Right renal cortex interstitium (tissue), 3 donors: ENCODE results near the gene NTM. TPM values are rescaled to one million over a fixed set of nuclear protein-coding genes. Genes with fewer than 3 reads are reported as not detected.
A peak's percentile ranks its signal among the peaks of the same experiment; 100 is the strongest.

ENCODE experiments used
- DNase-seq, 3 donors: peaks; one replicate each; pipeline ENCODE4 v3.0.0-alpha.2; 2013; ENCODE audit warnings: low read depth in 3 of 3, low spot score in 2 of 3
- polyA plus RNA-seq, 3 donors: library from polyadenylated mRNA; unstranded; fragments of 120-200 nt; gene quantifications; one replicate each; pipeline ENCODE4 v1.2.1, GENCODE V29; 2013; ENCODE audit not compliant: insufficient read length in 3 of 3

The NTM gene
- polyA plus RNA-seq, 3 donors, result 30.5 to 43.6 (median 35.7) TPM

DNA sequence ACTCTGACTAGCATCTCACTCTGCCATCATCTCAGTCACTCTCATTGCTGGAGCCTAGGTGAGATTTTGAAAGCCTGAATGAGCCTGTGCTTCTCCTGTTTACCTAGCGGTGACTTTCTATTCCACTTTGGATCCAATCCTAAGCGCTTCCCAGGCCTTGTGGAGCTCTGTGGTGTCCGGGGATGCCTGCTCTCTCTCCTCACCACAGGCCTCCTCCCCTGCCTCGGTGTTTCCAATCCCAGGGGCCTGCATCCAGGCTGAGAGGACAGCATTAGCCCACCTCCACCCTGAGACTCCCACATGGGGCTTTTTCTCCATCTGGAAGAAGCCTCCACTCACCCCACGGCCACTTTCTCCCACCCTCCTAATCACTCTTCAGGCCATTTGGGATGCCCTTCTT lies 380.3 kb downstream of the NTM start:
- no peak for DNase-seq

DNA sequence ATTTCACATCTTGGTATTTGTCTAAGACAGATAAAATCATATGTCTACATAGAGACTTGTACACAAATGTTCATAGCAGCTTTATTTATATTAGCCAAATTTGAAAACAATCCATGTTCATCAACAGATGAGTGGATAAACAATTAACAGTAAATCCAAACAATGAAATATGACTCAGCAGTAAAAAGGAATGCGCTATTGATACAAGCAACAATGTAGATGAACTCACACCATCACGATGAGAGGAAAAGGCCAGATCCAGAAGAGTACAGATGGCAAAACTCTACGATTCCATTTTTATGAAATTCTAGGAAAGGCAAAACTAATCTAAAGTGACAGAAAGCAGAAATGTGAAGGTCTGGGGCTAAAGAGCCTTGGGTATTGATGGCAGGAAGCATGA lies 384.3 kb downstream of the NTM start:
- no peak for DNase-seq

DNA sequence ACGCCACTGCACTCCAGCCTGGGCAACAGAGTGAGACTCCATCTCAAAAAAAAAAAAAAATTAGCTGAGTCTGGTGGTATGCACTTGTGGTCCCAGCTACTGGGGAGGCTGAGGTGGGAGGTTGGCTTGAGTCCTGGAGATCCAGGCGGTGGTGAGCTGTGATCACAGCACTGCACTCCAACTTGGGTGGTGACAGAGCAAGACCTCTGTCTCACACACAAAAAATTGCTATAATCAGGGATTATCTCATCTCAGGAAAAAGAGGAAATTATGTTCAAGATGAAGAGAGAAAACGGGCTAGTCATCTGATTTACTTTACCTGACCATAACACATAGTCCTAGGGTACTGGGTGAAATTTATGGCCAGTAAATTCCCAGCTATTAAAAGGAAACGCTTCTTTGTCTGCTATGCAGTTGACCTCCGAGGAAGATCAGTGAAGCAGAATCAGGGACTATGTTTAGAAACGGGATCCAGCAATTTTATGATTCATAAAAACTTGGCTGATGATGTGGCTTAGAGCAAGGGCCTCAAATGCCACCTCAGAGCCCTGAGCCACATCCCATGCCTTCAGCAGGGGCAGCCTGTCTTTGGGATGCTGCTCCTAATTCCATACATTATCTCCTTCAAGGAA lies 386.2 kb downstream of the NTM start:
- DNase-seq, result no peak

DNA sequence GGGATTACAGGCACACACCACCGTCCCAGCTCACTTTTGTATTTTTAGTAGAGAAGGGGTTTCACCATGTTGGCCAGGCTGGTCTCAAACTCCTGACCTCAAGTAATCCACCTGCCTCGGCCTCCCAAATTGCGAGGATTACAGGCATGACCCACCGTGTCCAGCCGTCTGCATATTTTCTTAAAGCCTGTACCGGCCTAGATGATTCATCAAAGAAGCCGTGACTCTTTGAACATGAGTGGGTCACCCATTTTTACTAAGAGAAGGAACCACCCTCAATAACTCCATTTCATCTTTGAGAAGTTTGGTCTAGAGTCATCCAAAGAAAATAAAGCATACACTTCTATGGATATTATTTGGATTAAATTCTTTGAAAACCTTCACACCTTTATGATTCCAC lies 388.3 kb downstream of the NTM start:
- no peak for DNase-seq

DNA sequence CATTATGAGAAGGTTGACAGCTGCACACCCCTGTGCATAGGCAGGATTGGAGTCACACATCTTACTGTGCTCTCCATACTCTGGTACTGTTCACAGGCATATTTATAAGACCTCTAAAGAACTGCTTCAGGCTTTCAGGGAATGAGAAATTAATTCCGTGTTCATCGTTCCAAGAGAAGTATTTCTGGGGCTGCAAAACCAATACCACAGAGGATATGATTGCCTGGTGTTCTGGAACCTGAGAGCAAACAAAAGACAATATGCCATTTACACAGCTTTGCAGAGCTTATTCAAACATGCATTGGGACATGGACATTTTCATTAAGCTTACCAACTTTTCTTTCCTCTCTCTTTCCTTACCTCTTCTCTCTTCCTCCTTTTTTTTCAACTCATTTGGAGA lies 388.7 kb downstream of the NTM start:
- no peak for DNase-seq

DNA sequence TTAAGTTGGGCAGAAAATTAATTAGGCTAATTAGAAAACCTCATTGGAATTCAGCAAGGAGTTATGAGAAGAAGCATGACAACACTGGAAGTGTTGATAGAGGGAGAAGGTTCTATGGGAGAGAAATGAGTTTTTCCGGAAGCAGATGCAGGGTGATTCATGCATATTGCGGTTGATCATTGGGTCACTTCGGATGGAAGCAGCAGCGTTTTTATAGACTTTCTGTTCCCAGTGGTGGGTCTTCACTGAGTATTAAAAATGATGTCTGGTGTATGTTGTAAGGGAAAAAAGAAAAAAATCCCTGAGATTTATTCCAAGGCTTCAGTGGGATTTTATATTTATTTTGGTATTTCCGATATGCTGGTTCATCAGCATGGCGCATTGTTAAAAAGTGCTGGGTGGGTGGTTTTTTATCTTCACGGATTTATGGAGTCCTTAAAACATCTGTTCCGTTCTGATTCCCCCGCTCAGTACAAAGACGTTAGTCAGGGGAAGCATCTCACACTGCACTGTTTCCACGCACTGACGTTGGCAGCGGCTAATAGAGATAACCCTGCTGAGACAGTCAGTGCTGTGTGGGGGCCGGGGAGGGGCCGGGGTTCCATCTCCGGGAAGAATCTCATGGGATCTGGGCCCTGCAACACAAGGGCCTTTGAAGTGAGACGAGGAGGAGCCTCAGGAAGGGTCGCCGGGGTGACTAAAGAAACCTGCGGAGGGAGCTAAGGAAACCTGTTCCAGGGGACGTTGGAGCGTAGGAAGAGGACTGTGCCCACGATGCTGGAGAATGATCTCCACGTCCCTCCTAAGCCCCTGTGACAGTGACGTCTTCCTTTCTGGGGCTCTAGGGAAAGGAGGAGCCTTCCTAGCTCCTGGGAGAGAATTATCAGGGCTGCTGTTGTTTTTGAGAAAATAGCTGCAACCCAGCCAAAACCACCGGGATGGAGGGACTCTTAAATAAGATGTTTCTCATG lies 390.0 kb downstream of the NTM start:
- peak in 2 of 3 donors; percentile 18 to 29 for DNase-seq

DNA sequence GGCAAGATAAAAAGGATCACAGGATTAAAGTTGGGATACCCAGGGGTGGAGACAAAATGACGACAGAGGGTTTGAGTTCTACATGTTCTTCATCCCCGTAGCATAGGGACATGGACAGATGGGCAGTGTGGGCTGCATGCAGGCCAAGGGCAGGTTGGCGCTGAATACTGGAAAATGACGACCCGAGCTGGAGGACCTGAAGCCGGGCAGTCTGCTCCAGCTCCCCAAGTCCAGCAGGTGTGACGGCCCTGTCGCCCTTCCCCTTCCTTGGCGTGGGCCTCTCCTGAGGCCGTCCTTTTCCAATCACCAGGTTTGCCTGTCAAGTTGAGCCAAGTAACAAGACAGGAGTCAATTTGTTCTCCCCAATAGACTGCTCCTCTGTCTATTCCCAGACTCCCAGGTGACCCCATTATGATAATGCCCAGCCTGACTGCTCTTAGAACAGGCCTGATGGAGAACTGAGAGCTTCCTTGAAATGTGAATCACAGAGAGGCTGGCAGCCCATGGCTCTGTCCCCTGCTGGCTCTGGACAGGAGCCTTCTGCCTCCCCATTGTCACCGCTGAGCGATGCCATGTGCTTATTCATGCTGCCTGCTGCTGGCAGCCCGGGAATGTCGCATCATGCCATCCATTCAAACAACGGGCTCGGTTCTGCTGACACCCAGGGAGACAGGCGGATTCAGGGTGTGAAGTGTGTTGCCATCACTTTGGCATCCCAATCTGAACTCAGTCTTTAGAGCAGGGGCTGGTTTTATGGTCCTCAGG lies 392.1 kb downstream of the NTM start:
- DNase-seq, result no peak

DNA sequence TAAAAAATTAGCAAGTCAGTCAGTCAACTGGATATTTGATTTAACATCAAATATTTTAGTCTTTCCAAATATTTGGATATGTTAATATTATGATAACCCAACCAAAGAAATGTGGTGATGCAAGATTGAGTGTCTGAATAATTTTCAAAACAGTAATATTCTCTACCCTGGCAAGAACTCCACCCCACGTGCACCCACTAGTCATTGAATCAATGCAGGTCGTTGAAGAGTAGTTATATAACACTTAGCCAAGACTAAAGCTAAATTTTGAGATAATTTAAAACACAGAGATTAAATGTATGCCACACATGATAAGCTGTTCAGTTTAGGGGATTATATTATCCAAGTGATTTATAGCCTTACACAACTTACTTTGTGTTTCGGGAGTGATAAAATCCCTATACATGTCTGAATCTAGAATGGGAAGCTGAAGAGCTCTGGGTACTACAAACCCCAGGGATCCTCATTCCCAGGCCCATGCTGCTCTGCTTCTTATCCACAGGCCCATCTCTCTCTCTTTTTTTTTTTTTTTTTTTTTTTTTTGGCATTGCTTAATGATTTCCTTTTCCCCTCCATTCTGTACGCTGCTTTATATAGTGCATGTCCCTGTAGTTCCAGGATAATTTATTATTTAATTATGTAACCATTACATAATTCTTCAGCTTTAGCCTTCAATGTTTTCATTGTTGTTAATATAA lies 392.9 kb downstream of the NTM start:
- no peak for DNase-seq

DNA sequence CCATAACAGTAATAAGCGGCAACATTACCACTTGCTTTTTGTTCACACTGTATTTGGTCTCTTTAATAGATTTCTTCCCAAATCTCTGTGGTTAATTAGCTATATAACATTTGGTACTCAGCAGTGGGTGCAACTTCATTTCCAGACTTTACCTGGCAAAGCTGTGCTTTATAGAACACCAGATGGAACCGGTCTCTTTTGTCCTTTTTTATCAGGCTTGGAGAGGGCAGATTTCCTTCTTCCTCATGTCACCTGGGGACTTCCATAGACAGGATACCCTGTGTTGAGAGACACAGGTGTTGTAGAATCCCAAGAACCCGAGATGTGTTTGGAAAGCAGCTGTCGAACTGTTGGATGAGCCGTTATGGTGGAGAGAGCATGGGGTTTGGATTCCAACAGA lies 393.7 kb downstream of the NTM start:
- no peak for DNase-seq

DNA sequence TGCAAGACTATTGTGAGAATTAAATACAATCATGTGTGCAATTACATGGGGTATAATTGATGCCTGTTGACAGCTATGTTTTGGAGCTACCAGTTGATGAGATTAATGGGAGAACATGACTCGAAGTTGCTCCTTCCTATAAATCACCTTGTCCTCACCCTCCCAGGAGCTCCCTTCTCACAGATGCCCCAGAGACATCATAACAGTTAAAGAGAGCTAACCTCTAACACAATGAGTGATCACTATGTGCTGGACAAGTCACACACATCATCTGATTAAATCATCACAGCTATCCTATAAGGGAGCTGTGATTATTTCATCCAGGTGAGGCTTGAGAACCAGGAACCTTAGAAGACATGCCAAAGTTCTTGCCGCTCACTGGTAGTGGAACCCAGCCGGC lies 394.2 kb downstream of the NTM start:
- no peak for DNase-seq

DNA sequence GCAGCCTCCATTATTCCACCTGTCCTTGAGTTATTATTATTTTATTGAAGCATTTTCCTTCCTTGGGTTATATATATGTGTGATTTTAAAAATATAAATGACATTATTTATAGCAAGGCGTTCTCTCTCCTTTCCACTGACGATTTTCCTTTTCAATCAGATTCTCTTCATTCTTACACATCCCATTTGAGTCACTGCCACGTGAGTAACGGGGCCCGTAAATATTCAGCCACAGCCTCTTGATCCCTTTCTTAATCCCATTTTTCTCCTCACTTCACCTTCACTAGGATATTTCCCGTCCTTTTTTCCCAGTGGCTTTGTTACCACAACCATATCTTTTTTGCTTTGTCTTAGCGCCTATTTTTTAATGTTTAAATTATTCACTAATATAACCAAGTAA lies 396.2 kb downstream of the NTM start:
- DNase-seq, result no peak

DNA sequence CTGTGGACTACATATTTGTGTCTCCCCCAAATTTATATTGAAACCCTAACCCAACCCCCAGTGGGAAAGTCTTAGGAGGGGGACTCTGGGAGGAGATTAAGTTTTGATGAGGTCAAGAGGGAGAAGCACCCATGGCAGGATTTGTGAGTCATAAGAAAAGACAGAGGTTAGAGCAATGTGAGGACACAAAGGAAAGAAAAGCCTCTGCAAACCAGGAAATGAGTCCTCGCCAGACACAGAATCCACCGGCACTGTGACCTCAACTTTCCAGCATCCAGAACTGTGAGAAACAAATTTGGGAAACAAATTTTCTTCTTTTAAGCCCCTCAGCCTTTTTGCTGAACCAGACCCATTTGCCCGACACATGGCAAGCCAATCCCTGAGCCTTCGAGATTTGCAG lies 397.0 kb downstream of the NTM start:
- DNase-seq, result no peak

DNA sequence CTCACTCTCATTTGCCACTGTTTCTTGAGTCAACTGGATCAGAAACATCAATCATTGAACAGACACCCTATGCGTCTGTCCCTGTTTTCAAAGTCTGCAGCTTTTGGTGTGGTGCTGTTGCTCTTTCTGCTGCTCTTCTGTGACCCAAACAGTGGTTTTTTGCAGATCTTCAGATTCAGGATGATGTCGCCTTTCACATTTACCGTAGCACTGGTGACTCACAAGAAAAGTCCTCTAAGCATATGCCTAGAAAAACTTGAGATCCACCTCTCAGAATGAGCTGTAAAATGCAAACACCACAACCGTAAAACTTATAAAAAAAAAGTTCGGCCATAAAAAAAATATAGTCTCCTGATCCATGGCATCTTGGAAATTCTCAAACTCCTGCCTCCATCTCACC lies 400.4 kb downstream of the NTM start:
- DNase-seq, result no peak

DNA sequence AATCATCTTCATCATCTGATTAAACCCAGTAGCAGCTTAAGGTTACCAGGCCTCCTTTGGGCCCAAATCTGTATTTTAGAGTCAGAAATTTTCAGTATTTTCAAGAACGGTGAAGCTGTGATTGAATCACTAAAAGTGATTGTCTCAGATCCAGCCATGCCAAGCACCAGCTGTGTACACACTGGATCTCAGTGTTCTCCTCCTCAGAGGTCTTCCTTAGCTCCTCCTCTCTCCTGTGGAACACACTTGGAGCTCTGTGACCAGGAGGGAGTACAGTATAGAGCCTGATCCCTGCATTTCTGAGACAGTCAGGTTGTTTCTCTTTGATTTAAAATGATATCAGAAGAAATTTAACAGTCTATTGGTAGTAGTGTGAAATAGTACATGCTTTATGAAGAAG lies 401.1 kb downstream of the NTM start:
- no peak for DNase-seq

DNA sequence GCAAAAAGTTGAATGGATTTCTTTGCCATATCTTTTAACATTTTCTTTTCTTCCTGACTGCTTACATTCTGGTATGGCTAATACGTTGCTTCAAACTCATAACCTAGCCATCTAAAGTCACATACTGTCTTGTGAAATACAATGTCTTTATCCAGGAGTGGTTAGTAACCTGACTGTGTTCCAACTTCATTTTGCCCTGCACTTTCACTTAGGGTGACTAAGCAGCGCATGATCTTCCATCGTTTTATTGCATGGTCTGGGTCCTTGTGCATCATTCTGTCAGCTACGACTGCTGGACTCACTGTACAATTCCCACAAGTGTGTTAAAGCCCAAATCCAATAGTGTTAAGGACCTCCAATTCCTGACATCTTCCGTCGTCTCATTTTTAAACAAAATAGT lies 403.2 kb downstream of the NTM start:
- DNase-seq, result no peak

DNA sequence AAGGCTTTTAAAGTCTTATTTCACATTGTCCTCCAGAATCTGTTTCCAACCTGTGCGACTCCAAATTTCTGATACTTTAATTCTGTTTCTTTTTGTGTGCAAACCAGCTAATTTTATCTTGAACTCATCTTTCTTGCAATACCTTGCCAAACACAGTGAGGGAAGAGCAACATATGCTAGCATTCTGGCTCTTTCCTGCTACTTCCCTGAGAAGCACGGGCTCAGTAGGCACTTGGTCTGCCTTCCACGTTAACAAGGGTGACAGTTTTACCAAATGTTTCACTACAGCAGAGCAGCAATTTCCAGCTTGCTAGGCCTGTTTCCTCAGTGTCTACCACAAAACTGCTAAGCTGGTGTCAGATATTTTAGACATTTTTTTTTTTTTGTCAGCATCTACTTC lies 405.8 kb downstream of the NTM start:
- no peak for DNase-seq

DNA sequence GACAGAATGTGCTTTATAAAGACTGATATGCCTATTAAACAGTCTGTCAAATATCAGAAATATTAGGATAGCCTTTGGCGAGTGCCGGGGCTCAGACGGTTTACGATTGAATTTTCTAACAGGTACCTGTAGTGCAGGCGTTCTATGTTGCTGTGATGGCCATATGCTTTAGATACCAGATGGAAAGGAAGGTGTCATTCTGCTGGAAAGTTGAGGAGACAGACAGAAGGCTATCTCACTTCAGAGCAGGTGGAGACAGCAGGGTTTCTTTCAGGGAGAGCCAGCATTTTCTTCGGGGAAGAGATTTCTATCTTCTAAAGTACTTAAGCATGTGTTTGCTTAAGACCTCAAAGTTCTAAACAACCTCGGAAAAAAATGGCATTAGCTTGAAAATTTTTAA lies 415.4 kb downstream of the NTM start:
- no peak for DNase-seq

DNA sequence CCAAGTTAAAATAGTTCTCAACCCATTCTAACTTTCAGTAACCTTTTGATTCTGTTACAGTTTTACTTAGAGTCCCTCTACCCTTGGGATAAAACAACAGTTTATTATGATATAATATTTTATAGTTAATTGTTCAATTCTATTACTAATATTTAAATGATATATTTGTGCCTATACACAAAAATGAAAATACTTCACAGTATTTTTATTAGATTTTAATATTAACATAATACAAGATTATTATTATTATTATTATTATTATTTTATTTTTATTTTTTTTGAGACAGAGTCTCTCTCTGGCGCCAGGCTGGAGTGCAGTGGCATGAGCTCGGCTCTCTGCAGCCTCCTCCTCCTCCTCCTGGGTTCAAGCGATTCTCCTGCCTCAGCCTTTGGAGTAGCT lies 416.7 kb downstream of the NTM start:
- no peak for DNase-seq

DNA sequence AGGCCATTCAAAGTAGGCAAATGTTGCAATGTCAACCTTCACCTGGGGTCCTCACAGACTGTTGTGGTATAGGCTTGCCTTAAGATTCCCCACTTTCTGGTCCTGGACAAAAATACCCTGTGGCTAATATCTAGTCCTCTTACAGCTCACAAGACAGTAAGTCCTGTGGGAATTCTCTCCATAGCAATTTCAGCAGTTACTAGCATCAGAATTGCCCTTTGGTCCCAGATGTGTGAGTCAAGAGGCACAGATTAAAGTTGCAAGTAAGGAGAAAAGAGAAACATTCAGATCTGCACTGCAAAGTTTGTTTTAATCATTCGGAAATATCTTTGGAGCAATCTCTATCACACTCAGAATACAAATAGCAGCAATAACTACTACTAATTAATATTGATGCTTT lies 420.2 kb downstream of the NTM start:
- no peak for DNase-seq

DNA sequence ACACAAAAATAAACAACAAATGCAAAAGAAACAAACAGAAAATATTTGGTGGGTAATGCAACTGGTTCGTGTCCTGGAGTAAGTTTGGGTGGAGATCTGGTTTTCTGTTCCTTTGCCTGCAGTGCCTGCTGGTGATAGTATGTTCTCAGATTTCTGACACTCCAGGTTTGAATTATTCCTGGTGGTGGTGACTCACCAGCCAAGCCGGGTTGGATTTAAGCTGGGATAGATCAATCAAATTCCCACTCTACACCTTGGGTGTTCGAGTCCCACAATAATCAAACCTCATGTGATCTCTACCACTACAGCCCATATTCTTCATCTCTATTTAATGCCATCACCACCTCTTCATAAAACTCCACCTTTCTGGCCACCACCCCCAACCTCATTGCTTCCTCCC lies 421.8 kb downstream of the NTM start:
- no peak for DNase-seq

DNA sequence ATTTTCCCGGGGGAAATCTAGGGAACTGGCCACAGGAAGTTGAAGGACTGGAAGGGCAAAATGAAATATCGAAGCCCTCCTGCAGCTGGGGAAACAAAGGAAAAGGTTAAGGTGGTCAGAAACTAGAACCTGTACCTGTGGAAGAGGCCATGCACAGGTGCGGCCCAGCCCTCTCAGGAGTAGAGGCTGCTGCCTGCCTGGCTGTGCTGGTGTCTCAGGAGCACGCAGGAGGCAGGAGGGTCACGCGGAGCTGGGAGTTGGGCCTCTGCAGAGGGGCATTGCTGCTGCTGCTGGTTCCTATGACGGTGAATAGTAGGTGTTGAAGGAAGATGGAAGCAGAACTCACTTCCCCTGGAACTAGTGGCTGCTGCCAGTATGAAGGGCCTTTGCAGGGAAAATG lies 425.7 kb downstream of the NTM start:
- no peak for DNase-seq
